HEK293 (cell line): ENCODE results near the gene MTHFSD.

Experiments
- CTCF ChIP-seq: fragments of 450-650 bp; formaldehyde crosslinking; IDR thresholded peaks from 2 replicates; pipeline ENCODE4 v1.5.1; 2016; ENCODE audit warnings: missing biosample characterization, missing genetic modification characterization
- GLI4 ChIP-seq: fragments of 450-650 bp; formaldehyde crosslinking; IDR thresholded peaks from 2 replicates; pipeline ENCODE4 v1.5.1; 2016; ENCODE audit warnings: missing biosample characterization, missing genetic modification characterization
- PRDM4 ChIP-seq: fragments of 450-650 bp; formaldehyde crosslinking; IDR thresholded peaks from 2 replicates; pipeline ENCODE4 v1.5.1; 2017; ENCODE audit warnings: missing biosample characterization, missing genetic modification characterization
- TCF7L2 ChIP-seq: IDR thresholded peaks from 2 replicates; pipeline ENCODE4 v1.6.1; 2011; ENCODE audit warnings: low read depth, mild to moderate bottlenecking, inconsistent platforms, low read length, moderate library complexity, borderline replicate concordance
- ZBTB17 ChIP-seq: fragments of 450-650 bp; formaldehyde crosslinking; IDR thresholded peaks from 2 replicates; pipeline ENCODE4 v1.5.1; 2016; ENCODE audit warnings: missing biosample characterization, missing genetic modification characterization
- ZBTB48 ChIP-seq: fragments of 450-650 bp; formaldehyde crosslinking; IDR thresholded peaks from 2 replicates; pipeline ENCODE4 v1.5.1; 2016; ENCODE audit warnings: missing biosample characterization, missing genetic modification characterization
- ZNF114 ChIP-seq: fragments of 450-650 bp; formaldehyde crosslinking; IDR thresholded peaks from 2 replicates; pipeline ENCODE4 v1.5.0; 2017; ENCODE audit warnings: missing biosample characterization, missing genetic modification characterization
- ZNF23 ChIP-seq: fragments of 450-650 bp; formaldehyde crosslinking; IDR thresholded peaks from 2 replicates; pipeline ENCODE4 v1.5.1; 2016; ENCODE audit warnings: missing biosample characterization, missing genetic modification characterization, borderline replicate concordance
- ZNF350 ChIP-seq: fragments of 450-650 bp; formaldehyde crosslinking; IDR thresholded peaks from 2 replicates; pipeline ENCODE4 v1.5.0; 2017; ENCODE audit warnings: missing biosample characterization, mild to moderate bottlenecking, missing genetic modification characterization
- ZNF366 ChIP-seq: fragments of 450-650 bp; formaldehyde crosslinking; conservative IDR thresholded peaks from 2 replicates; pipeline ENCODE4 v1.5.1; 2016; ENCODE audit warnings: missing biosample characterization, missing genetic modification characterization
- ZNF548 ChIP-seq: fragments of 450-650 bp; formaldehyde crosslinking; IDR thresholded peaks from 2 replicates; pipeline ENCODE4 v1.5.1; 2016; ENCODE audit warnings: missing biosample characterization, missing genetic modification characterization
- ZNF580 ChIP-seq: fragments of 450-650 bp; formaldehyde crosslinking; IDR thresholded peaks from 2 replicates; pipeline ENCODE4 v1.5.1; 2016; ENCODE audit warnings: missing biosample characterization, missing genetic modification characterization
- ZNF664 ChIP-seq: fragments of 450-650 bp; formaldehyde crosslinking; IDR thresholded peaks from 2 replicates; pipeline ENCODE4 v1.5.1; 2016; ENCODE audit warnings: missing biosample characterization, missing genetic modification characterization

GRCh38 chr16:86598607-86599565 is 43.9 kb upstream of the MTHFSD start:
- no peak for TF ChIP-seq ZNF580 (tag by site-specific recombination)
- TF ChIP-seq ZBTB48 = no peak
- TF ChIP-seq CTCF (tag by site-specific recombination) = no peak
- TF ChIP-seq ZNF548 (tag by site-specific recombination) = no peak
- no peak for TF ChIP-seq PRDM4
- no peak for TF ChIP-seq ZNF366 (tag by site-specific recombination)
- no peak for TF ChIP-seq GLI4 (tag by site-specific recombination)
- TF ChIP-seq ZNF350 (tag by site-specific recombination) = no peak
- no peak for TF ChIP-seq ZNF114 (tag by site-specific recombination)
- no peak for TF ChIP-seq ZBTB17
- no peak for TF ChIP-seq ZNF23
- TF ChIP-seq ZNF664 (tag by site-specific recombination) = no peak
- no peak for TF ChIP-seq TCF7L2
